PFSK-1 (cell line): ENCODE data around the gene C5orf63.

Experiments
- FOXP2 ChIP-seq: optimal IDR thresholded peaks from 2 replicates; pipeline ENCODE3; 2011; ENCODE audit warnings: borderline replicate concordance, control low read depth, inconsistent platforms; ENCODE audit not compliant: insufficient read depth; ENCODE audit errors: extremely low read length, extremely low read depth
- POLR2AphosphoS5 ChIP-seq: IDR thresholded peaks from 2 replicates; pipeline ENCODE4 v1.6.1; 2012; ENCODE audit warnings: low read depth, mild to moderate bottlenecking, control low read depth, low read length, moderate library complexity
- SIN3A ChIP-seq: IDR thresholded peaks from 2 replicates; pipeline ENCODE4 v1.6.1; 2012; ENCODE audit warnings: mild to moderate bottlenecking, low read length, moderate library complexity, borderline replicate concordance; ENCODE audit not compliant: insufficient read depth
- TAF1 ChIP-seq: IDR thresholded peaks from 2 replicates; pipeline ENCODE4 v1.6.1; 2012; ENCODE audit warnings: low read length, control low read depth, borderline replicate concordance; ENCODE audit not compliant: insufficient read depth
- TF ChIP-seq, protein P1 (sequence below), 2 experiments: IDR thresholded peaks; 2 replicates each; pipeline versions ENCODE4 v1.6.1 to v1.8.0; 2011 to 2012; ENCODE audit warnings: low read depth in 2 of 2, low read length in 2 of 2, control low read depth in 1 of 2, inconsistent platforms in 1 of 2, mild to moderate bottlenecking in 1 of 2, moderate library complexity in 1 of 2; ENCODE audit not compliant: insufficient read depth in 1 of 2

Gene C5orf63

DNA sequence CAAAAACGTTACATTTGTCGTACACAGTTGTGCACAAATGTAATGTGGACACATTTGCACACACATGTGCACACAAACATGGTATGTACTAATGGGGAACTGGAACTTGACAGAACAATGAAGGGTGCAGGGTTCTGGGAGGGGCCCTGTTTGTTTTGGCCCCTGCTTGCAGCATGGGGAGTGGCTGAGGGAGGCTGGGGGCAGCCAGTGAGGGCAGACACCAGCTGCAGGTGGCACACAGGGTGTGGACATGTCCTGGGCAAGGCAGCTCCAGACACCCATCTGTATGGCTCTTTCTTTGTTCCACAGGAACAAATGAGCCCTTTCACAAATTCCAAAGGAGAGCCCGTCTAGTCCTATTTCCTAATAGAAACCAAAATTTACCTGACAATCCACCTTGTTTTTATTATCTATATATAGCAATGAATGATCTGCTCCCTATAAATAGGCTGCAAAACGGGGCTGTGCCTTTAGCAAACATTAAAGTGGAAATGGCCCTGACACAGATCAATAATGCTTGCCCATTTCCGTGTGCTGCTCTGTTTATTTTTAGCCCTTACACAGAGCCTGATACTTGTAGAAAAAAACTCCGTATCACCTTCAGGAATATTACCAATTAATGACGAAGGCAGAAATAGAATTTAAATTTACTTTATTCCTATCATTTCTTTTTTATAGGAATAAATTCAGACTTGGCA, 69.4 kb downstream of the C5orf63 start:
- no peak for TF ChIP-seq POLR2AphosphoS5
- no peak for TF ChIP-seq SIN3A
- TF ChIP-seq TAF1 = no peak
- TF ChIP-seq FOXP2 = no peak
- TF ChIP-seq, protein P1, sequence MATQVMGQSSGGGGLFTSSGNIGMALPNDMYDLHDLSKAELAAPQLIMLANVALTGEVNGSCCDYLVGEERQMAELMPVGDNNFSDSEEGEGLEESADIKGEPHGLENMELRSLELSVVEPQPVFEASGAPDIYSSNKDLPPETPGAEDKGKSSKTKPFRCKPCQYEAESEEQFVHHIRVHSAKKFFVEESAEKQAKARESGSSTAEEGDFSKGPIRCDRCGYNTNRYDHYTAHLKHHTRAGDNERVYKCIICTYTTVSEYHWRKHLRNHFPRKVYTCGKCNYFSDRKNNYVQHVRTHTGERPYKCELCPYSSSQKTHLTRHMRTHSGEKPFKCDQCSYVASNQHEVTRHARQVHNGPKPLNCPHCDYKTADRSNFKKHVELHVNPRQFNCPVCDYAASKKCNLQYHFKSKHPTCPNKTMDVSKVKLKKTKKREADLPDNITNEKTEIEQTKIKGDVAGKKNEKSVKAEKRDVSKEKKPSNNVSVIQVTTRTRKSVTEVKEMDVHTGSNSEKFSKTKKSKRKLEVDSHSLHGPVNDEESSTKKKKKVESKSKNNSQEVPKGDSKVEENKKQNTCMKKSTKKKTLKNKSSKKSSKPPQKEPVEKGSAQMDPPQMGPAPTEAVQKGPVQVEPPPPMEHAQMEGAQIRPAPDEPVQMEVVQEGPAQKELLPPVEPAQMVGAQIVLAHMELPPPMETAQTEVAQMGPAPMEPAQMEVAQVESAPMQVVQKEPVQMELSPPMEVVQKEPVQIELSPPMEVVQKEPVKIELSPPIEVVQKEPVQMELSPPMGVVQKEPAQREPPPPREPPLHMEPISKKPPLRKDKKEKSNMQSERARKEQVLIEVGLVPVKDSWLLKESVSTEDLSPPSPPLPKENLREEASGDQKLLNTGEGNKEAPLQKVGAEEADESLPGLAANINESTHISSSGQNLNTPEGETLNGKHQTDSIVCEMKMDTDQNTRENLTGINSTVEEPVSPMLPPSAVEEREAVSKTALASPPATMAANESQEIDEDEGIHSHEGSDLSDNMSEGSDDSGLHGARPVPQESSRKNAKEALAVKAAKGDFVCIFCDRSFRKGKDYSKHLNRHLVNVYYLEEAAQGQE (IDR thresholded peaks at IDR 0.05; ENCODE audit: insufficient read depth in 1 of 2, low read depth in 2 of 2, low read length in 2 of 2) = no peak

DNA sequence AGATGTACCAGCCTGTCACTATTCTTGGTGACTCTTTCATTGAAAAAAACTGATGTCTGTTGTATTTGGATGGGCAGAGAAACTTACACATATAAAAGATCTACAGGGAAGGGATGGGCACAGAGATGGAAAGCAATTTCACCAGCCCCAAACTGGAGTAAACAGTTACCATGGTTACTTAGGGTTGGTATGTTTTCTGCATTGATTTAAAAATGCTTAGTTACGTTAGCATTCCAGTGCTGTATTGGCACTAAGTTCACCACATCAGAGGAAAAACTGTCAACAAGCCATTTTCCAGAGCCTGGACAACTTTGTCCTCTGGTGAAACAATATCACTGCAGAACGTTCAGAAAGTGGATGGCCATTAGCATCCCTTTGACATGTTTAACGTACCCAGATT, 70.9 kb downstream of the C5orf63 start:
- TF ChIP-seq FOXP2 = no peak
- TF ChIP-seq POLR2AphosphoS5 = no peak
- TF ChIP-seq SIN3A = no peak
- TF ChIP-seq, protein P1 (IDR thresholded peaks at IDR 0.05; ENCODE audit: insufficient read depth in 1 of 2, low read depth in 2 of 2, low read length in 2 of 2) = no peak
- TF ChIP-seq TAF1 = no peak

DNA sequence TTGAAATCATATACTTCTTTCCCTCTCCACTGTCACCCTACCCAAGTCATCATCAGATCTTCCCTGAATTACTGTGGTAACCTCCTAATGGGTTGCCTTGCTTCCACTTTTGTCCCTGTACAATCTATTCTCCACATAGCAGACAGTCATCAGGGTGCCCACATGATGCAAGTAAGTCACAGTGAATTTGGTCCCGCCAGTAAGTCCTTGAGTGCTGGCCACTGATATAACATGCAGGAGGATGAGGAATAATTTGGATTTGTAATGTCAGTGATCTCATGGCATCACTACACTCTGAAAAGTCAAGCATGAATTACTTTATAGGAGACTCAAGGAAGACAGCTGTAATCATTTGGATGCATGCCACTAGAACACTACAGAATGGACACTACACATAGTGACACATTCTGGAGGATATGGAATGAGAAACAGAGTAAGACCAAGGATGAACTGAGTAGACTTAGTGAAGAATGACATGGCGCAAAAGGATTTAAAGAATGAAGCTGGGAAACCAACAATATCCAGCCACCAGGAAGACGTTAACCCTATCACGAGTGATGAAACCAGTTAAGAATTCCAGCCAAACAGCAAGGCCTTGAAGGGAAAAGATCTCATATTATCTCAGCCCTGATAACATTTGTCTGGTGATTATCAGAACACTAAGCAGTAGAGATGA, 71.5 kb downstream of the C5orf63 start:
- TF ChIP-seq FOXP2 = no peak
- TF ChIP-seq POLR2AphosphoS5 = no peak
- no peak for TF ChIP-seq TAF1
- TF ChIP-seq, protein P1 (IDR thresholded peaks at IDR 0.05; ENCODE audit: insufficient read depth in 1 of 2, low read depth in 2 of 2, low read length in 2 of 2) = no peak
- TF ChIP-seq SIN3A = no peak
